GM12874 (cell line): ENCODE results near the gene MTERF1.

ENCODE experiments used
- TF ChIP-seq, protein P1 (sequence below): IDR thresholded peaks from 2 replicates; pipeline ENCODE4 v1.5.1; 2011; ENCODE audit warnings: low read depth, mild to moderate bottlenecking, control low read depth, low read length, moderate library complexity; ENCODE audit not compliant: insufficient read depth

MTERF1 gene

DNA sequence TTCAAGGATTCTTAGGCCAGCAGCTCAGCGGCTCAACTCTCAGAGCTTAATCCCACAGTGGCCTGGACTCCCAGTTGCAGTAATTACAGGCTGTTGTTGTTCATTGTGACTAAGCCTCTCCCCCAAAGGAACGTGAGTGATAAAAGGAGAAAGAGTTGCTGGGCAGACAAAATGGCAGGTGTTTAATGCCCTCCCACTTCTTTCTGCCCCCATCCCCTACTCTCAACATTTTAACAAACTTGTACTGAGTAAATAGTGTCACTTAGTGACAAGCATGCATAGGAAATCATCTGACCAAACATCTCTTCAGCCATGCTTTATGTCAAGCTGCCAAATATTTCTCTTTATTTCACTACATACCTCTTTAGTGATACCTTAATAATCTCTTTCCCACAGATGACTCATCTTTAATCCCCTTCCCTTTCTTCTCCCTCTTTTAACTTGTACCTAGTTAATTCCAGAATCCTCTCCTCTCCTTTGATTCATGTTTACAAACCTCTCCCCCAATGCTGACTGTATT, 12.4 kb upstream of the MTERF1 start:
- TF ChIP-seq, protein P1, sequence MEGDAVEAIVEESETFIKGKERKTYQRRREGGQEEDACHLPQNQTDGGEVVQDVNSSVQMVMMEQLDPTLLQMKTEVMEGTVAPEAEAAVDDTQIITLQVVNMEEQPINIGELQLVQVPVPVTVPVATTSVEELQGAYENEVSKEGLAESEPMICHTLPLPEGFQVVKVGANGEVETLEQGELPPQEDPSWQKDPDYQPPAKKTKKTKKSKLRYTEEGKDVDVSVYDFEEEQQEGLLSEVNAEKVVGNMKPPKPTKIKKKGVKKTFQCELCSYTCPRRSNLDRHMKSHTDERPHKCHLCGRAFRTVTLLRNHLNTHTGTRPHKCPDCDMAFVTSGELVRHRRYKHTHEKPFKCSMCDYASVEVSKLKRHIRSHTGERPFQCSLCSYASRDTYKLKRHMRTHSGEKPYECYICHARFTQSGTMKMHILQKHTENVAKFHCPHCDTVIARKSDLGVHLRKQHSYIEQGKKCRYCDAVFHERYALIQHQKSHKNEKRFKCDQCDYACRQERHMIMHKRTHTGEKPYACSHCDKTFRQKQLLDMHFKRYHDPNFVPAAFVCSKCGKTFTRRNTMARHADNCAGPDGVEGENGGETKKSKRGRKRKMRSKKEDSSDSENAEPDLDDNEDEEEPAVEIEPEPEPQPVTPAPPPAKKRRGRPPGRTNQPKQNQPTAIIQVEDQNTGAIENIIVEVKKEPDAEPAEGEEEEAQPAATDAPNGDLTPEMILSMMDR = no peak

DNA sequence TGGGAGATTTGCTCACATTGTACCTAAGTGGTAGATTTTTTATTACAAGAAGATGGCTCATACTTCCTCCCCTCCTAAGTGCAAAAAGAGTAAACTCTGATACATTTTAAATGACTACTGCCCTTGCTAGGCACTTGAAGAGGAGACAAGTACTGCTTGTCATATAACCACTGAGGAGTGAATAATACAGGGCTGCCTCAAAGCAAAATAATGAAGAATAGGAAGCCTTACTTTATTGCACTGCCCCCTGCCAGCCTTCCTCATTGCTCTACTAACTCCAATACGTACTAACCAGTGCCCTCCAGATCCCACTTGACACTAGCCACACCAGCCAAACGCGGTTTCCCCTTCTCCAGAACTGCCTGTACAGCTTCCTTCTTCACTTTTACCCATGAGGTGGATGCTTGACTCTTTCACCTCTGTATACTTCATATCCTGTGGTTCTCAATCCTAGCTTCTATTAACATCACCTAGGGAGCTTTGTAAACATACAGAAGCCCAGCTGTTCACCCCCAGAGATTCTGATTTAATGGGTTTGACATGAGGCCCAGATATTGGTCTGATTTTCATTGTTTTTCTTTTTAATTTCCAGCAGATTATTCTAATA, 11.7 kb upstream of the MTERF1 start:
- TF ChIP-seq, protein P1 = no peak

DNA sequence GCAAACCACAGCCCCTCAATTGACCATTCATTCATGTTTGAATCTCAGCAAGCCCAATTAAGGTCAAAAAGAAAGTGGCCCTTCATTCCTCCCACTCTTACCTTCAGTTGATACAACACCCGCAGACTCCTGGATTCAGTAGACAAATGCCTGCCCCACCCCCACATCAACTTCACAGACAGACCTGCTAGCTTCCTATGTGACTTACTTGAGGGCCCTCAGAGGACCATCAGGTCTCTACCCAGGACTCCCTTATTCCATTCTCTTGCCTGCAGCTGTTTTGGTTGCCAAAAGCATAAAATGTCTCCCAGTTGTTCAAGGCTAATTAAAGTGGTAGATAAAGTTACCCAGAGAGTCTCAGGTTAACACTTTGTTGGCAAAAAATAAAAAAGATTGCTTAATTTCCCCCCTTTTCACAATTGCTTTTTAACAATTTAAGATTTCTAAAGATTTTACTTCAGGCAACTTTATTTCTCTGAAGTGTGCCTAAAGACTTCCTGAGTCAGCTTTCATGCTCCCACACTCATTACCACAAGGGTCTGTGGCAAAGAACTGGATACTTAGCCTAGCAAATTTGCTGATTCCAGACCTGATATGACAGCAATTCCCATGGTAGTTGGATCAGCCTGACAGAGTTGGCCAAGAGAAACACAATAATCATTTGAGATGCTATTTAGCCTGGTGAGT, 3.3 kb upstream of the MTERF1 start:
- TF ChIP-seq, protein P1 = no peak

DNA sequence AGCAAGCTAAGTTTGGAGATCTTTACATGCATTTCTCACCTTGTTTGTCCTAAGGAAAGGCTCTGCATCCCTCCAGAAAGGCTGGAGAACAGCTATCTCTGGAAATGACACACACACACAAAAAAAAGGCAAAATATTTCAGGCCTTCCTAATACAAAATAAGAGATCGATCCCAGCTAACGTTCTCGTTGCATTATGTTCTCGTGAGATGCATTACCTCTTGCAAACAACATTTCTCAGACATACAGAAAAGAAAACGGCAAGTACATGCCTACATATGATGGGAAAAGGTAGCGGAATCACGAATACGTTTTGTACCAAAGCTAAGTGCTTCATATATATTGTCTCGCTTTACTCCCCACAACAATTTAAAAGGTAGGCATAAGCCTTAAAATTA, 488 bp downstream of the MTERF1 start:
- TF ChIP-seq, protein P1 = no peak

DNA sequence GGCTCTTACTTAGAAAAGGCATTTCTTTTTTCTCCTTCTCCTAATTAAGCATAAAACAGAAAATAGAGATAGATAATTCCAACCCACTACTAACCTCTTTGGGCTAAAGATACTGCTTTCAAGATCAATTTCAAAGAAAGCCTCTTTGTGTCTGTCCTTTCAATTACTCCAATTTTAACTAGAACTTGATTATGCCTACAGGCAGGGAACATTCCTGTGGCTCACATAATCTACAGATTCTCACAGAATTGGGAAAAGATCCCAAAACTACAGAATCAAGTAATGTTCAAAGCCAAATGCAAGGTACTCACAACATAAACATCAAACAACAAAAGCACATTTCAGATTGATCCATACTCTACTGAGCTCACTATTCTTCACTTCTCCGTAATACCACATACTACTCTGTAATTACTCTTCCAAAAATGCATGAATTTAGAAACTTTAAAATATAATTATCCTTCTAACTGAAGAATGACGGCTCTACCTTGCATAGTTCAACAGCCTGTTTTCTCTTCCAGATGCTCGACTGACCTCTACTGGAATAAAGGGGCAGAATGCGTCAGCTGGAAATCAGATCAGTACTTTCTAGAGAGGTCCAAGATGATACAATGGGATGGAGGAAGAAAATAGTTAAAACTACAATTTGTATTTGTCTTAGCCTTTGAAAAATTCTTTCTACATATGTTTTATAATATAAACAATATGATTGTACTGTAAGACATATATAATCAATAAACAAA, 3.9 kb downstream of the MTERF1 start:
- TF ChIP-seq, protein P1 = no peak

DNA sequence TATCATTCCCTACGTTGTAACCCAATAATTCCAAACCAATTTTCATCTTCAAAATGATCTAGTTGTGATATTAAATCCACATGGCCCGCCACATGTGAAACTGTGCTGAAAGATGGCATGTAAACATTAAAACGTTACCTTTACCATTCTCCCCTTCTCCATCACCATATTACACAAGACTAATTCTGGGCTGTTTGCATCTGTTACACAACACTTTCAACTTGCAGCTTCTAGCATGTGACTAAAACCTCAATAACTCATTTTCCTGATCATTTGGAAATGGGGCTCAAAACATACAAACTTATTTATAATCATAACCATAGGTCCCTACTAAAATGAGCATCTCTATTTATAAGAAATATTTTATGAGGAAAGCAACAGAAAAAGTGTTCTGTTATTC, 4.7 kb downstream of the MTERF1 start:
- TF ChIP-seq, protein P1 = no peak

DNA sequence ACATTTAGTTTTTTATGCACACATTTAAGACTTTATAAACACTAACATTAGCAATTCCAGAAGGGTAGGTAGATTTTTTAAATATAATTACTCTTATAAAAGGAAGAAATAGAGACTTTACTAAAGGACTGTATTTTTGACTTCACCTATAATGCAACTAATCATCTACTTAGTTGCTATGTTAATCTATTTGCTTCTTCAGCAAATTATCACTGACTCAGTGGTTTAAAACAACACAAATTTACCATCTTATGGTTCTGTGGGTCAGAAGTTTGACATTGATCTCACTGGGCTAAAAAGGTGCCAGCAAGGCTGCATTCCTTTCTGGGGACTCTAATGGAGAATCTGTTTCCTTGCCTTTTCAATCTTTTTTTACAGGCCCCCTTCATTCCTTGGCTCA, 7.6 kb downstream of the MTERF1 start:
- TF ChIP-seq, protein P1 = no peak
